CD14-positive monocyte (primary cell): ENCODE data around the gene VSTM4. TPM values are rescaled to one million over a fixed set of nuclear protein-coding genes. Genes with fewer than 3 reads are reported as not detected.

Source experiments
- DNase-seq, 3 donors: peaks; one replicate each; pipeline ENCODE4 v3.0.0-alpha.2; 2011 to 2022
- H2AFZ ChIP-seq: 2 replicates; pipeline ENCODE4 v1.6.0; 2012; ENCODE audit warnings: mild to moderate bottlenecking, low read depth, low read length, inconsistent platforms; ENCODE audit not compliant: insufficient read depth, poor library complexity, severe bottlenecking
- H3K27ac ChIP-seq, 2 donors: 1 replicate in 1 of 2; 2 replicates in 1 of 2; pipeline ENCODE4 v1.5.1; 2012 to 2013; ENCODE audit warnings: low read length in 2 of 2, control low read depth in 1 of 2, inconsistent platforms in 1 of 2, low read depth in 1 of 2, mild to moderate bottlenecking in 1 of 2
- H3K27me3 ChIP-seq, 2 donors: one replicate each; pipeline versions ENCODE4 v1.6.0 to v1.6.1; 2011 to 2013; ENCODE audit warnings: low read length in 2 of 2; ENCODE audit not compliant: control insufficient read depth in 2 of 2, insufficient read depth in 2 of 2
- H3K36me3 ChIP-seq, 2 donors: replicated peaks in 1 of 2; 1 replicate in 1 of 2; 2 replicates in 1 of 2; pipeline versions ENCODE4 v1.5.1 to v1.6.1; 2012 to 2013; ENCODE audit warnings: low read length in 2 of 2, control low read depth in 1 of 2, inconsistent platforms in 1 of 2, mild to moderate bottlenecking in 1 of 2; ENCODE audit not compliant: insufficient read depth in 2 of 2, control insufficient read depth in 1 of 2
- H3K4me1 ChIP-seq, 2 donors: 1 replicate in 1 of 2; 2 replicates in 1 of 2; pipeline versions ENCODE4 v1.5.1 to v1.6.1; 2012 to 2013; ENCODE audit warnings: low read length in 2 of 2, control low read depth in 1 of 2, inconsistent platforms in 1 of 2, mild to moderate bottlenecking in 1 of 2, moderate library complexity in 1 of 2; ENCODE audit not compliant: insufficient read depth in 2 of 2, control insufficient read depth in 1 of 2
- H3K4me2 ChIP-seq: replicated peaks from 2 replicates; pipeline ENCODE3; 2012; ENCODE audit warnings: low read length, moderate library complexity, mild to moderate bottlenecking; ENCODE audit not compliant: poor library complexity, severe bottlenecking; ENCODE audit errors: extremely low read depth
- H3K4me3 ChIP-seq, 3 experiments: fragments of 200-600 bp in 1 of 3; sonication (generic) in 1 of 3; replicated peaks in 1 of 3; 1 replicate in 2 of 3; 2 replicates in 1 of 3; pipeline ENCODE4 v1.5.1; 2011 to 2013; ENCODE audit warnings: low read length in 3 of 3, mild to moderate bottlenecking in 3 of 3, control low read depth in 2 of 3, low read depth in 2 of 3, inconsistent platforms in 1 of 3, moderate library complexity in 1 of 3
- H3K79me2 ChIP-seq: 2 replicates; pipeline ENCODE4 v1.6.0; 2012; ENCODE audit warnings: mild to moderate bottlenecking, control low read depth, inconsistent platforms, low read length, moderate library complexity; ENCODE audit not compliant: insufficient read depth
- H3K9ac ChIP-seq: 2 replicates; pipeline ENCODE4 v1.6.0; 2017; ENCODE audit warnings: low read length, mild to moderate bottlenecking; ENCODE audit not compliant: insufficient read depth, poor library complexity, severe bottlenecking
- H3K9me3 ChIP-seq, 2 donors: replicated peaks in 1 of 2; 1 replicate in 1 of 2; 2 replicates in 1 of 2; pipeline versions ENCODE4 v1.5.1 to v1.6.1; 2012 to 2013; ENCODE audit warnings: low read length in 2 of 2, control low read depth in 1 of 2; ENCODE audit not compliant: control insufficient read depth in 1 of 2, insufficient read depth in 1 of 2
- H4K20me1 ChIP-seq: 2 replicates; pipeline ENCODE4 v1.6.0; 2012; ENCODE audit warnings: mild to moderate bottlenecking, low read length, control low read depth, moderate library complexity; ENCODE audit not compliant: insufficient read depth
- H3K27ac Mint-ChIP-seq, 7 donors: one replicate each; pipeline ENCODE4 v1.8.0; 2020; ENCODE audit warnings: mild to moderate bottlenecking in 7 of 7, mixed read lengths in 7 of 7, moderate library complexity in 6 of 7, inconsistent platforms in 2 of 7
- H3K27me3 Mint-ChIP-seq, 3 donors: one replicate each; pipeline ENCODE4 v1.8.0; 2021 to 2022; ENCODE audit warnings: low read depth in 3 of 3, mild to moderate bottlenecking in 3 of 3, mixed read lengths in 3 of 3, moderate library complexity in 3 of 3, inconsistent platforms in 1 of 3
- H3K36me3 Mint-ChIP-seq, 2 donors: one replicate each; pipeline ENCODE4 v1.8.0; 2020; ENCODE audit warnings: mixed read lengths in 2 of 2, inconsistent platforms in 1 of 2, mild to moderate bottlenecking in 1 of 2
- H3K4me1 Mint-ChIP-seq: one replicate; pipeline ENCODE4 v1.8.0; 2020; ENCODE audit warnings: mild to moderate bottlenecking, mixed read lengths
- H3K4me3 Mint-ChIP-seq, 2 donors: one replicate each; pipeline ENCODE4 v1.8.0; 2020; ENCODE audit warnings: mild to moderate bottlenecking in 2 of 2, mixed read lengths in 2 of 2, moderate library complexity in 1 of 2
- H3K9me3 Mint-ChIP-seq, 7 donors: one replicate each; pipeline ENCODE4 v1.8.0; 2020 to 2022; ENCODE audit warnings: mixed read lengths in 7 of 7, mild to moderate bottlenecking in 6 of 7, moderate library complexity in 6 of 7, inconsistent platforms in 2 of 7
- WGBS: methylation state at CpG from one replicate; pipeline ENCODE4 v1.1.5; 2013; ENCODE audit warnings: missing lambda C conversion rate; ENCODE audit not compliant: insufficient coverage; 5-methylcytosine and 5-hydroxymethylcytosine counted together
- intact Hi-C, 2 donors: fragments of 100-400 bp; cut with micrococcal nuclease; formaldehyde crosslinking; loops; one replicate each; pipeline versions ENCODE4 v1.15.0 to v1.15.1; 2023
- polyA plus RNA-seq, 3 donors: library from polyadenylated mRNA; depleted of rRNA in 1 of 3; unstranded in 2 of 3; stranded (reverse) in 1 of 3; fragments of 300-500 nt in 2 of 3; fragments of >200 nt in 1 of 3; fragmentation: Illumina TruSeq in 2 of 3; gene quantifications; 1 replicate in 2 of 3; 2 replicates in 1 of 3; pipeline ENCODE4 v1.2.3, GENCODE V29; 2012 to 2021
- TF ChIP-seq, protein P1 (sequence below): fragments of 200-600 bp; IDR thresholded peaks from one replicate; pipeline ENCODE4 v1.8.0; 2022; ENCODE audit warnings: antibody characterized with exemption, mild to moderate bottlenecking

The VSTM4 gene
- polyA plus RNA-seq, 3 donors: not detected

- peaks cover 0 to 3% (median 1%) of the 10 kb centered on the region in 7 donors for H3K9me3 Mint-ChIP-seq
- WGBS: 88% methylated on average over 1 of the region's 4 CpGs
- intact Hi-C loops: no loop called here
- Histone ChIP-seq H3K27ac (no peak overlapping the region), H2AFZ (no peak overlapping the region), H3K36me3 (no peaks in the 10 kb centered on the region), H3K4me2 (no peak overlapping the region), H3K27me3 (no peaks in the 10 kb centered on the region), H4K20me1 (no peaks in the 10 kb centered on the region), H3K4me1 (no peaks in the 10 kb centered on the region), H3K79me2 (no peaks in the 10 kb centered on the region), H3K9ac (no peak overlapping the region), H3K9me3 (no peaks in the 10 kb centered on the region), H3K4me3 (no peak overlapping the region)
- H3K4me3 Mint-ChIP-seq: no peak overlapping the region
- peaks cover 2 to 8% (median 4%) of the 10 kb centered on the region in 3 donors for H3K27me3 Mint-ChIP-seq
- no peak for DNase-seq
- H3K27ac Mint-ChIP-seq: no peak overlapping the region
- peaks cover 11% of the 10 kb centered on the region for H3K4me1 Mint-ChIP-seq
- TF ChIP-seq, protein P1, sequence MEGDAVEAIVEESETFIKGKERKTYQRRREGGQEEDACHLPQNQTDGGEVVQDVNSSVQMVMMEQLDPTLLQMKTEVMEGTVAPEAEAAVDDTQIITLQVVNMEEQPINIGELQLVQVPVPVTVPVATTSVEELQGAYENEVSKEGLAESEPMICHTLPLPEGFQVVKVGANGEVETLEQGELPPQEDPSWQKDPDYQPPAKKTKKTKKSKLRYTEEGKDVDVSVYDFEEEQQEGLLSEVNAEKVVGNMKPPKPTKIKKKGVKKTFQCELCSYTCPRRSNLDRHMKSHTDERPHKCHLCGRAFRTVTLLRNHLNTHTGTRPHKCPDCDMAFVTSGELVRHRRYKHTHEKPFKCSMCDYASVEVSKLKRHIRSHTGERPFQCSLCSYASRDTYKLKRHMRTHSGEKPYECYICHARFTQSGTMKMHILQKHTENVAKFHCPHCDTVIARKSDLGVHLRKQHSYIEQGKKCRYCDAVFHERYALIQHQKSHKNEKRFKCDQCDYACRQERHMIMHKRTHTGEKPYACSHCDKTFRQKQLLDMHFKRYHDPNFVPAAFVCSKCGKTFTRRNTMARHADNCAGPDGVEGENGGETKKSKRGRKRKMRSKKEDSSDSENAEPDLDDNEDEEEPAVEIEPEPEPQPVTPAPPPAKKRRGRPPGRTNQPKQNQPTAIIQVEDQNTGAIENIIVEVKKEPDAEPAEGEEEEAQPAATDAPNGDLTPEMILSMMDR: no peak
- no peaks in the 10 kb centered on the region for H3K36me3 Mint-ChIP-seq
Observed at GRCh38 chr10:49072166-49072885, 43.0 kb downstream of the VSTM4 start.

DNA sequence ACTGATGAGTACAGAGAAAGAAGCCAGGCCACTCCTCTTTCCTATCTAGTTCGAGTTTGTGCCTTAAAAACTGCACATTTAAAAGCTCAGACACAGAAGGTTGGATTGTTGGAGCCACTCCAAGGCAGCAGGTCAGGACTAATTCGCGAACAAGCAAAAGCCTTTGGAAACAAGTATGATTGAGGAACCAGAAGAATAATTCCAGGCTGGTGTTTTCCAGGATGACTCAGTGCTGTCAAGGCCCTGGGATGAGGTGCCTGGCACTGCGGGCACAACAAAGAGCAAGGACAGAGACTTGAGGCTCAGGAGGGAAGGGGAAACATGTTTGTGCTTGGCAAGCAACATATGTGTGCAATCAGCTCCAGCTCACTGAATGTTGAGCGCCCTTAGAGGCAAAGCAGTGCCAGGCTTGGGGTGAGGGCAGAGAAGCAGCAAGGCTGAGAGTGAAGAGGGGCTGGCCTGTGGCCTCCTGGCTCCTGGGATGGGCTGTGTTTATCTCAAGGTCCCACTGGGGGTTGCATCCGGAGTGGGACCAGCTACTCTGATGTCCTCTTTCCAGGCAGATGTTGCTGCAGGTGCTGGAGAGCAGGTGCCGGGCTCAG lies 44.1 kb downstream of the VSTM4 start:
- Histone ChIP-seq H3K9me3 (no peaks in the 10 kb centered on the region), H2AFZ (no peak overlapping the region), H3K79me2 (no peaks in the 10 kb centered on the region), H3K27ac (no peak overlapping the region), H3K4me3 (no peak overlapping the region), H3K4me2 (no peak overlapping the region), H3K27me3 (no peaks in the 10 kb centered on the region), H3K9ac (no peak overlapping the region), H3K4me1 (no peaks in the 10 kb centered on the region), H4K20me1 (no peaks in the 10 kb centered on the region), H3K36me3 (no peaks in the 10 kb centered on the region)
- Mint-ChIP-seq H3K4me3 (no peak overlapping the region), H3K4me1 (peaks cover 1% of the 10 kb centered on the region), H3K9me3 (peaks cover 0 to 3% (median 1%) of the 10 kb centered on the region in 7 donors), H3K27ac (no peak overlapping the region), H3K27me3 (peaks cover 0 to 5% (median 4%) of the 10 kb centered on the region in 3 donors), H3K36me3 (no peaks in the 10 kb centered on the region)
- intact Hi-C loops: no loop called here
- WGBS: 98% methylated on average over 5 of the region's 7 CpGs
- no peak for DNase-seq
- TF ChIP-seq, protein P1: no peak
